Tibial nerve (tissue), 4 donors: Measurements from ENCODE around the gene VSIR.

ENCODE experiments used
- CTCF ChIP-seq, 5 experiments: fragments of 200-600 bp in 3 of 5; fragments of 450-650 bp in 2 of 5; sonication (generic) in 3 of 5; IDR thresholded peaks; one replicate each; pipeline ENCODE4 v1.5.1; 2016 to 2019; ENCODE audit warnings: antibody characterized with exemption in 5 of 5, mild to moderate bottlenecking in 3 of 5, moderate library complexity in 2 of 5
- EP300 ChIP-seq, 2 donors: sonication (generic); formaldehyde crosslinking; IDR thresholded peaks; one replicate each; pipeline ENCODE4 v1.6.1; 2017; ENCODE audit warnings: antibody characterized with exemption in 2 of 2, mild to moderate bottlenecking in 1 of 2
- POLR2A ChIP-seq, 2 donors: fragments of 450-650 bp; IDR thresholded peaks; one replicate each; pipeline ENCODE4 v1.6.1; 2017; ENCODE audit warnings: antibody characterized with exemption in 2 of 2, mild to moderate bottlenecking in 2 of 2, moderate library complexity in 2 of 2

GRCh38 chr10:71788954-71789353, 15.6 kb upstream of the VSIR start:
- no peak for TF ChIP-seq CTCF (IDR thresholded peaks at IDR 0.05)
- no peak for TF ChIP-seq POLR2A (IDR thresholded peaks at IDR 0.05)
- TF ChIP-seq EP300 (IDR thresholded peaks at IDR 0.05) = no peak
